Endothelial cell of umbilical vein (primary cell): ENCODE measurements around the gene SPDYC. TPM values are rescaled to one million over a fixed set of nuclear protein-coding genes. Genes with fewer than 3 reads are reported as not detected.

Experiments used
- BruUV-seq: library from RNA; stranded (reverse); fragments of 400-500 nt; replicated peaks from 2 replicates; lab custom pipeline; 2021; lab: Mats Ljungman, UMichigan
- CTCF ChIA-PET: fragments of 300-600, 350-600 bp; sonication (Branson Sonifier 250); formaldehyde crosslinking; loops from one replicate; lab custom pipeline; 2021; ENCODE audit warnings: antibody characterized with exemption, inconsistent platforms; lab: Charles Lee
- POLR2A ChIA-PET: fragments of 300-600, 350-600 bp; sonication (Branson Sonifier 250); formaldehyde crosslinking; loops from one replicate; lab custom pipeline; 2021; ENCODE audit warnings: antibody characterized with exemption, inconsistent platforms; lab: Charles Lee
- DNase-seq: peaks from one replicate; pipeline ENCODE4 v3.0.0-alpha.2; 2011; ENCODE audit warnings: low read depth, low spot score
- FAIRE-seq: peaks from 2 replicates; lab custom pipeline; 2011; peaks lifted over from hg19 to GRCh38; lab: Jason Lieb, UNC
- H2AFZ ChIP-seq: 2 replicates; pipeline ENCODE4 v1.6.0; 2012; ENCODE audit warnings: low read depth, low read length, control low read depth, inconsistent platforms
- H3K27ac ChIP-seq: 2 replicates; pipeline ENCODE4 v1.5.1; 2011; ENCODE audit warnings: low read depth, mild to moderate bottlenecking, control low read depth, low read length, moderate library complexity; ENCODE audit not compliant: insufficient read depth
- H3K27me3 ChIP-seq, 2 experiments: 2 replicates each; pipeline versions ENCODE4 v1.6.0 to v1.6.1; 2011; ENCODE audit warnings: low read length in 2 of 2, mixed read lengths in 1 of 2; ENCODE audit not compliant: control insufficient read depth in 2 of 2, insufficient read depth in 2 of 2
- H3K36me3 ChIP-seq, 2 experiments: 2 replicates in 1 of 2; 3 replicates in 1 of 2; pipeline ENCODE4 v1.5.1; 2011; ENCODE audit warnings: low read length in 2 of 2, mild to moderate bottlenecking in 1 of 2, moderate library complexity in 1 of 2; ENCODE audit not compliant: control insufficient read depth in 2 of 2, insufficient read depth in 2 of 2; ENCODE audit errors: extremely low read depth in 1 of 2
- H3K4me1 ChIP-seq: 3 replicates; pipeline ENCODE4 v1.5.1; 2011; ENCODE audit warnings: mild to moderate bottlenecking, low read length; ENCODE audit not compliant: control insufficient read depth, insufficient read depth; ENCODE audit errors: extremely low read depth
- H3K4me2 ChIP-seq: 2 replicates; pipeline ENCODE4 v1.6.1; 2011; ENCODE audit warnings: low read length, control low read depth, mixed read lengths; ENCODE audit not compliant: insufficient read depth
- H3K4me3 ChIP-seq, 3 experiments: fragments of 200-600 bp in 1 of 3; sonication (generic), shearing (Covaris generic) in 1 of 3; replicated peaks in 1 of 3; 2 replicates each; pipeline ENCODE4 v1.5.1; 2011 to 2016; ENCODE audit warnings: control low read depth in 3 of 3, low read length in 3 of 3, mild to moderate bottlenecking in 2 of 3, inconsistent platforms in 1 of 3, low read depth in 1 of 3, moderate library complexity in 1 of 3; ENCODE audit not compliant: insufficient read depth in 1 of 3
- H3K79me2 ChIP-seq: 2 replicates; pipeline ENCODE4 v1.6.0; 2012; ENCODE audit warnings: low read length, inconsistent platforms; ENCODE audit not compliant: control insufficient read depth, insufficient read depth
- H3K9ac ChIP-seq: replicated peaks from 2 replicates; pipeline ENCODE3; 2011; ENCODE audit warnings: low read length, control low read depth; ENCODE audit not compliant: insufficient read depth; ENCODE audit errors: extremely low read depth
- H3K9me1 ChIP-seq: replicated peaks from 3 replicates; pipeline ENCODE4 v1.6.0; 2011; ENCODE audit warnings: mild to moderate bottlenecking, low read length; ENCODE audit not compliant: control insufficient read depth, insufficient read depth; ENCODE audit errors: extremely low read depth
- H3K9me3 ChIP-seq: replicated peaks from 2 replicates; pipeline ENCODE4 v1.5.1; 2012; ENCODE audit warnings: low read length, inconsistent platforms; ENCODE audit not compliant: control insufficient read depth, insufficient read depth
- H4K20me1 ChIP-seq: replicated peaks from 2 replicates; pipeline ENCODE3; 2011; ENCODE audit warnings: mild to moderate bottlenecking, low read length; ENCODE audit not compliant: control insufficient read depth, insufficient read depth; ENCODE audit errors: extremely low read depth
- CTCF ChIP-seq, 2 donors: IDR thresholded peaks; 1 replicate in 1 of 2; 2 replicates in 1 of 2; pipeline ENCODE4 v1.5.1; 2011; ENCODE audit warnings: low read length in 2 of 2, mild to moderate bottlenecking in 2 of 2, moderate library complexity in 2 of 2, control low read depth in 1 of 2, inconsistent platforms in 1 of 2, low read depth in 1 of 2; ENCODE audit not compliant: insufficient read depth in 1 of 2; ENCODE audit errors: extremely low read depth in 1 of 2
- EZH2 ChIP-seq: IDR thresholded peaks from 2 replicates; pipeline ENCODE4 v1.6.1; 2012; ENCODE audit warnings: borderline replicate concordance, low read depth, mild to moderate bottlenecking, moderate library complexity, low read length, inconsistent platforms; ENCODE audit not compliant: severe bottlenecking
- FOS ChIP-seq: IDR thresholded peaks from 2 replicates; pipeline ENCODE4 v1.6.1; 2011; ENCODE audit warnings: mild to moderate bottlenecking, low read length, moderate library complexity, borderline replicate concordance; ENCODE audit not compliant: insufficient read depth
- GATA2 ChIP-seq: IDR thresholded peaks from 2 replicates; pipeline ENCODE4 v1.7.0; 2011; ENCODE audit warnings: low read depth, mild to moderate bottlenecking, moderate library complexity, mixed read lengths, low read length; ENCODE audit not compliant: insufficient read length, insufficient read depth
- JUN ChIP-seq: IDR thresholded peaks from 2 replicates; pipeline ENCODE4 v1.6.1; 2011; ENCODE audit warnings: borderline replicate concordance, low read depth; ENCODE audit not compliant: insufficient read length, insufficient read depth
- MAX ChIP-seq: IDR thresholded peaks from 2 replicates; pipeline ENCODE4 v1.6.1; 2011; ENCODE audit not compliant: insufficient read depth, insufficient read length
- MYC ChIP-seq: IDR thresholded peaks from one replicate; pipeline ENCODE4 v1.6.1; 2011; ENCODE audit warnings: mild to moderate bottlenecking, low read depth, low read length
- POLR2A ChIP-seq: IDR thresholded peaks from 2 replicates; pipeline ENCODE4 v1.6.1; 2012; ENCODE audit warnings: low read depth, mild to moderate bottlenecking, control low read depth, low read length
- POLR2AphosphoS5 ChIP-seq: IDR thresholded peaks from 2 replicates; pipeline ENCODE4 v1.6.1; 2012; ENCODE audit warnings: low read depth, mild to moderate bottlenecking, control low read depth, low read length, moderate library complexity; ENCODE audit not compliant: insufficient read depth
- dilution Hi-C: fragments of 300-500 bp; cut with MboI; formaldehyde crosslinking; loops from one replicate; pipeline ENCODE4 v1.15.0; 2019; ENCODE audit warnings: low sequenced_read_pairs; ENCODE audit not compliant: extremely low pct_ligation_motif_present
- intact Hi-C: fragments of 100-400 bp; cut with micrococcal nuclease; formaldehyde crosslinking; loops from one replicate; pipeline ENCODE4 v1.10.0; 2022
- polyA plus RNA-seq, 4 experiments: library from polyadenylated mRNA; depleted of rRNA in 3 of 4; stranded (reverse) in 3 of 4; unstranded in 1 of 4; fragments of >200 nt; gene quantifications; 2 replicates each; pipeline versions ENCODE4 v1.2.1 to v1.2.3, GENCODE V29; 2011 to 2012; ENCODE audit warnings: missing spikeins in 1 of 4
- total RNA-seq: library from RNA; stranded (reverse); gene quantifications from 2 replicates; pipeline ENCODE4 v1.2.3, GENCODE V29; 2021

Gene SPDYC
- total and polyA plus RNA-seq, 2 donors (not counting 3 experiments of a cell fraction or from before 2014, with no cell fraction given) = not detected

- Histone ChIP-seq H3K9me1 (no peaks in the 10 kb centered on the region), H3K4me1 (peaks cover 18% of the 10 kb centered on the region), H3K4me3 (peak overlapping the region; percentile 48 to 94 (median 82)), H3K9ac (peak overlapping the region; percentile 90), H3K36me3 (peaks cover 7 to 21% of the 10 kb centered on the region in 2 experiments), H3K4me2 (peak overlapping the region; percentile 66), H2AFZ (no peak overlapping the region), H4K20me1 (no peaks in the 10 kb centered on the region), H3K9me3 (no peaks in the 10 kb centered on the region), H3K27ac (peak overlapping the region; percentile 53), H3K79me2 (peaks cover 39% of the 10 kb centered on the region), H3K27me3 (no peaks in the 10 kb centered on the region)
- TF ChIP-seq EZH2 (no peak), POLR2AphosphoS5 (no peak), MYC (no peak), JUN (no peak), GATA2 (no peak), POLR2A (no peak), MAX (no peak), CTCF (IDR thresholded peaks at IDR 0.05; ENCODE audit: extremely low read depth in 1 of 2, insufficient read depth in 1 of 2, low read depth in 1 of 2, low read length in 2 of 2) (no peak), FOS (no peak)
- BruUV-seq = no TSS peak
- dilution Hi-C loops (no loop called here), intact Hi-C loops (no loop called here)
- ChIA-PET CTCF (interaction anchor here (1.9 to 3.4 kb wide), 2 partner anchors 9 to 60 kb away, joined by 15 to 45 read pairs; partner anchors contain the start of genes CAPN1 and TM7SF2), POLR2A (interaction anchor here (1.9 kb wide), 1 partner anchor 15 kb away, joined by 7 read pairs; no protein-coding TSS in a partner anchor)
- no peak for FAIRE-seq
- no peak for DNase-seq
Observed at GRCh38 chr11:65120831-65121230, 49.2 kb upstream of the SPDYC start.
